GM12878 (cell line): Measurements from ENCODE around the gene CILP2. TPM values are rescaled to one million over a fixed set of nuclear protein-coding genes. Genes with fewer than 3 reads are reported as not detected.

Experiments used
- ATAC-seq: fragments of 200-7000 bp; cut with Tn5 transposase; 3 replicates; pipeline ENCODE4 v1.9.1; 2020; ENCODE audit warnings: mild to moderate bottlenecking, moderate library complexity
- BruUV-seq: library from RNA; stranded (reverse); fragments of 400-500 nt; replicated peaks from 2 replicates; lab custom pipeline; 2021; lab: Mats Ljungman, UMichigan
- CTCF ChIA-PET: fragments of 300-600 bp; sonication (Branson Sonifier 250); formaldehyde crosslinking; extraction: SDS; loops from one replicate; lab custom pipeline; 2021; ENCODE audit warnings: inconsistent platforms; lab: Yijun Ruan, JAX
- POLR2A ChIA-PET: fragments of 350-600 bp; formaldehyde crosslinking; extraction: SDS; loops from one replicate; lab custom pipeline; 2021; ENCODE audit warnings: inconsistent platforms; lab: Charles Lee
- RAD21 ChIA-PET: fragments of 300-600 bp; sonication (Branson Sonifier 250); formaldehyde crosslinking; loops from one replicate; lab custom pipeline; 2023; ENCODE audit warnings: antibody characterized with exemption; ENCODE audit not compliant: unreplicated experiment; lab: Charles Lee
- SMC1A ChIA-PET: fragments of 300-600 bp; sonication (Branson Sonifier 250); formaldehyde crosslinking; loops from one replicate; lab custom pipeline; 2023; ENCODE audit not compliant: unreplicated experiment, uncharacterized antibody; lab: Charles Lee
- DNase-seq: peaks from one replicate; pipeline ENCODE4 v3.0.0-alpha.2; 2011; ENCODE audit warnings: low read depth, low spot score
- FAIRE-seq: peaks from 3 replicates; lab custom pipeline; 2011; peaks lifted over from hg19 to GRCh38; lab: Jason Lieb, UNC
- H2AFZ ChIP-seq: 2 replicates; pipeline ENCODE4 v1.6.0; 2011; ENCODE audit warnings: low read depth, low read length, control low read depth; ENCODE audit not compliant: control insufficient read depth
- H3K27ac ChIP-seq: 2 replicates; pipeline ENCODE4 v1.5.1; 2011; ENCODE audit warnings: control low read depth; ENCODE audit not compliant: control insufficient read depth, insufficient read depth
- H3K27me3 ChIP-seq, 2 experiments: replicated peaks in 1 of 2; 2 replicates each; pipeline versions ENCODE4 v1.6.0 to v1.6.1; 2011; ENCODE audit warnings: low read length in 1 of 2; ENCODE audit not compliant: control insufficient read depth in 2 of 2, insufficient read depth in 2 of 2
- H3K36me3 ChIP-seq, 2 experiments: 2 replicates each; pipeline ENCODE4 v1.5.1; 2011; ENCODE audit warnings: low read length in 1 of 2; ENCODE audit not compliant: control insufficient read depth in 2 of 2, insufficient read depth in 2 of 2
- H3K4me1 ChIP-seq: 2 replicates; pipeline ENCODE4 v1.6.1; 2011; ENCODE audit warnings: mild to moderate bottlenecking, low read length, moderate library complexity, mixed read lengths; ENCODE audit not compliant: control insufficient read depth, insufficient read depth
- H3K4me2 ChIP-seq: 2 replicates; pipeline ENCODE4 v1.6.0; 2011; ENCODE audit warnings: control low read depth; ENCODE audit not compliant: control insufficient read depth, insufficient read depth
- H3K4me3 ChIP-seq: fragments of 200-600 bp; sonication (generic); 2 replicates; pipeline ENCODE4 v1.5.1; 2016
- H3K79me2 ChIP-seq: 2 replicates; pipeline ENCODE4 v1.6.0; 2011; ENCODE audit warnings: low read length; ENCODE audit not compliant: control insufficient read depth, insufficient read depth
- H3K9ac ChIP-seq: 2 replicates; pipeline ENCODE4 v1.8.0; 2011; ENCODE audit warnings: low read length, control low read depth, mixed read lengths; ENCODE audit not compliant: control insufficient read depth, insufficient read depth
- H3K9me3 ChIP-seq: replicated peaks from 3 replicates; pipeline ENCODE4 v1.5.1; 2011; ENCODE audit warnings: mild to moderate bottlenecking, low read length; ENCODE audit not compliant: control insufficient read depth, insufficient read depth
- H4K20me1 ChIP-seq: 2 replicates; pipeline ENCODE4 v1.6.0; 2011; ENCODE audit not compliant: control insufficient read depth, insufficient read depth
- ATF7 ChIP-seq: fragments of 450-650 bp; IDR thresholded peaks from 2 replicates; pipeline ENCODE4 v1.6.1; 2016; ENCODE audit warnings: low read depth, mild to moderate bottlenecking
- CHD1 ChIP-seq: IDR thresholded peaks from 2 replicates; pipeline ENCODE4 v1.6.1; 2012; ENCODE audit warnings: low read depth, low read length, improper control_type of control experiment
- EGR1 ChIP-seq, 2 experiments: IDR thresholded peaks; 1 replicate in 1 of 2; 2 replicates in 1 of 2; pipeline ENCODE4 v1.6.1; 2011 to 2012; ENCODE audit warnings: low read depth in 2 of 2, low read length in 2 of 2, borderline replicate concordance in 1 of 2, mild to moderate bottlenecking in 1 of 2, moderate library complexity in 1 of 2
- NR2C2 ChIP-seq: IDR thresholded peaks from 2 replicates; pipeline ENCODE4 v1.6.1; 2011; ENCODE audit warnings: borderline replicate concordance, low read depth; ENCODE audit not compliant: control insufficient read depth, insufficient read length
- POLR2AphosphoS5 ChIP-seq: IDR thresholded peaks from 2 replicates; pipeline ENCODE4 v1.6.1; 2011; ENCODE audit warnings: mild to moderate bottlenecking, low read length, inconsistent platforms
- SUZ12 ChIP-seq: fragments of 200-600 bp; sonication (generic); IDR thresholded peaks from one replicate; pipeline ENCODE4 v1.6.1; 2018; ENCODE audit warnings: antibody characterized with exemption, mild to moderate bottlenecking; ENCODE audit not compliant: unreplicated experiment
- ZBTB4 ChIP-seq: fragments of 450-650 bp; formaldehyde crosslinking; IDR thresholded peaks from 2 replicates; pipeline ENCODE4 v1.4.0; 2022; ENCODE audit warnings: mild to moderate bottlenecking, moderate library complexity
- WGBS: methylation state at CpG from one replicate; pipeline ENCODE4 v1.1.6; 2016; ENCODE audit warnings: low lambda C conversion rate; ENCODE audit not compliant: insufficient replicate concordance, insufficient coverage; ENCODE audit errors: missing lambda C conversion rate; 5-methylcytosine and 5-hydroxymethylcytosine counted together
- in situ Hi-C: fragments of 300-500 bp; cut with MboI; formaldehyde crosslinking; loops from 9 replicates; pipeline ENCODE4 v1.14.3; 2018; ENCODE audit warnings: mixed read lengths
- intact Hi-C: fragments of 100-400 bp; cut with micrococcal nuclease; formaldehyde crosslinking; loops from one replicate; pipeline ENCODE4 v1.14.2; 2022; ENCODE audit not compliant: unreplicated experiment
- polyA plus RNA-seq, 11 experiments: library from polyadenylated mRNA; depleted of rRNA in 4 of 11; unstranded in 6 of 11; stranded (reverse) in 5 of 11; fragments of >200 nt; fragmentation: Nextera tagmentation in 4 of 11; fragmentation: Illumina TruSeq in 1 of 11; extraction: Ambion mirVana in 4 of 11; extraction: Trizol in 1 of 11; gene quantifications; 1 replicate in 1 of 11; 2 replicates in 10 of 11; pipeline versions ENCODE4 v1.2.1 to v1.2.3, GENCODE V29; 2011 to 2016; ENCODE audit warnings: inconsistent platforms in 2 of 11, missing spikeins in 2 of 11, low read depth in 1 of 11
- total RNA-seq, 4 experiments: library from RNA; depleted of rRNA in 3 of 4; stranded (reverse); fragments of >200 nt in 3 of 4; fragmentation: Illumina TruSeq in 1 of 4; extraction: Trizol in 1 of 4; gene quantifications; 2 replicates each; pipeline versions ENCODE4 v1.2.1 to v1.2.3, GENCODE V29; 2013 to 2021

Gene CILP2
- total and polyA plus RNA-seq, 10 of the 15 experiments (the other 5 are each of a cell fraction or from before 2014, with no cell fraction given) = 0.05 to 0.08 (median 0.06) TPM; not detected in 6

- Histone ChIP-seq H3K27me3 (no peaks in the 10 kb centered on the region), H3K9ac (no peak overlapping the region), H3K79me2 (no peaks in the 10 kb centered on the region; the same call in 1 of the 2 replicates), H4K20me1 (no peaks in the 10 kb centered on the region)
- TF ChIP-seq NR2C2 (no peak), SUZ12 (no peak), CHD1 (no peak), EGR1 (IDR thresholded peaks at IDR 0.05; ENCODE audit: borderline replicate concordance in 1 of 2, low read depth in 2 of 2, low read length in 2 of 2) (no peak), ATF7 (no peak), POLR2AphosphoS5 (no peak), ZBTB4 (CRISPR knock-in tag) (no peak)
- TF ChIP-seq, all 136 proteins: peak for 0
- RAD21 ChIA-PET = interaction anchor here (2.1 kb wide), 1 partner anchor 38 kb away, joined by 7 read pairs; no protein-coding TSS in a partner anchor
- peaks cover 0 to 8% of the 10 kb centered on the region in 2 experiments; a peak in 2 of 4 replicates for H3K36me3 ChIP-seq
- intact Hi-C loops (no loop called here), in situ Hi-C loops (no loop called here)
- BruUV-seq = no TSS peak
- no peaks in the 10 kb centered on the region for H3K9me3 ChIP-seq
- FAIRE-seq (no peak), ATAC-seq (no peak), DNase-seq (no peak)
- H3K4me1 ChIP-seq = peaks cover 32% of the 10 kb centered on the region
- no peak overlapping the region for H3K27ac ChIP-seq
- WGBS = 65% methylated on average over 10 of the region's 10 CpGs
- H3K4me2 ChIP-seq = no peak overlapping the region
- CTCF ChIA-PET = interaction anchor here (0.6 kb wide), 1 partner anchor 20 kb away, joined by 3 read pairs; no protein-coding TSS in a partner anchor
- no peak overlapping the region for H2AFZ ChIP-seq
- H3K4me3 ChIP-seq = no peak overlapping the region
- POLR2A ChIA-PET = interaction anchor here (3.1 kb wide), 1 partner anchor 9 kb away, joined by 23 read pairs; no protein-coding TSS in a partner anchor
- SMC1A ChIA-PET = interaction anchor here (0.8 to 2.3 kb wide), 3 partner anchors 20 to 646 kb away, joined by 3 to 7 read pairs (median 4); no protein-coding TSS in a partner anchor
Measured at GRCh38 chr19:19592690-19593089, 54.6 kb downstream of the CILP2 start.
